GM23338 (cell line): ENCODE results near the gene FOXK2. TPM values are rescaled to one million over a fixed set of nuclear protein-coding genes. Genes with fewer than 3 reads are reported as not detected.

Experiments
- ATAC-seq: fragments of 200-7000 bp; cut with Tn5 transposase; 3 replicates; pipeline ENCODE4 v1.9.1; 2020
- DNase-seq: peaks from one replicate; pipeline ENCODE4 v3.0.0-alpha.2; 2015; ENCODE audit warnings: low spot score
- H2AFZ ChIP-seq: fragments of 200-600 bp; sonication (generic); 2 replicates; pipeline ENCODE4 v1.8.0; 2016; ENCODE audit warnings: antibody characterized with exemption, mild to moderate bottlenecking, moderate library complexity
- H3F3A ChIP-seq: fragments of 200-600 bp; sonication (generic); replicated peaks from 2 replicates; pipeline ENCODE4 v1.8.0; 2017; ENCODE audit warnings: antibody characterized with exemption, mixed run types, low read depth
- H3K27ac ChIP-seq: fragments of 200-600 bp; sonication (generic); 2 replicates; pipeline ENCODE4 v1.6.1; 2016; ENCODE audit warnings: low read depth
- H3K27me3 ChIP-seq: fragments of 200-600 bp; sonication (generic); 2 replicates; pipeline ENCODE4 v1.8.0; 2016; ENCODE audit warnings: mild to moderate bottlenecking, mixed run types, moderate library complexity; ENCODE audit not compliant: insufficient read depth
- H3K36me3 ChIP-seq: fragments of 200-600 bp; sonication (generic); 2 replicates; pipeline ENCODE4 v1.8.0; 2016; ENCODE audit warnings: mild to moderate bottlenecking; ENCODE audit not compliant: insufficient read depth
- H3K4me1 ChIP-seq: fragments of 200-600 bp; sonication (generic); 2 replicates; pipeline ENCODE4 v1.8.0; 2016; ENCODE audit warnings: mild to moderate bottlenecking, moderate library complexity; ENCODE audit not compliant: insufficient read depth
- H3K4me2 ChIP-seq: fragments of 200-600 bp; sonication (generic); 2 replicates; pipeline ENCODE4 v1.7.1; 2017; ENCODE audit warnings: mixed run types
- H3K4me3 ChIP-seq: fragments of 200-600 bp; sonication (generic); 2 replicates; pipeline ENCODE4 v1.6.1; 2016; ENCODE audit warnings: mixed run types
- H3K79me2 ChIP-seq: fragments of 200-600 bp; sonication (generic); replicated peaks from 2 replicates; pipeline ENCODE4 v1.8.0; 2017; ENCODE audit warnings: mild to moderate bottlenecking; ENCODE audit not compliant: insufficient read depth
- H3K9me2 ChIP-seq: fragments of 200-600 bp; sonication (generic); 2 replicates; pipeline ENCODE4 v1.8.0; 2017; ENCODE audit not compliant: insufficient read depth
- H4K20me1 ChIP-seq: fragments of 200-600 bp; sonication (generic); replicated peaks from 2 replicates; pipeline ENCODE4 v1.8.0; 2017; ENCODE audit warnings: mild to moderate bottlenecking; ENCODE audit not compliant: insufficient read depth
- H3K27ac Mint-ChIP-seq: 2 replicates; pipeline ENCODE4 v1.8.0; 2020; ENCODE audit warnings: inconsistent platforms, mild to moderate bottlenecking, moderate library complexity, mixed read lengths
- H3K27me3 Mint-ChIP-seq: 3 replicates; pipeline ENCODE4 v1.8.0; 2022; ENCODE audit warnings: low read depth, mild to moderate bottlenecking, moderate library complexity, mixed read lengths, inconsistent platforms; ENCODE audit not compliant: insufficient read depth, poor library complexity
- H3K36me3 Mint-ChIP-seq: 3 replicates; pipeline ENCODE4 v1.8.0; 2021; ENCODE audit warnings: low read depth, mild to moderate bottlenecking, inconsistent platforms, moderate library complexity, mixed read lengths
- H3K4me1 Mint-ChIP-seq: 3 replicates; pipeline ENCODE4 v1.8.0; 2020; ENCODE audit warnings: mild to moderate bottlenecking, inconsistent platforms, mixed read lengths
- H3K4me3 Mint-ChIP-seq: 3 replicates; pipeline ENCODE4 v1.8.0; 2021; ENCODE audit warnings: moderate library complexity, mild to moderate bottlenecking, inconsistent platforms, mixed read lengths
- H3K9me3 Mint-ChIP-seq: 3 replicates; pipeline ENCODE4 v1.8.0; 2020; ENCODE audit warnings: moderate library complexity, mild to moderate bottlenecking, inconsistent platforms, mixed read lengths
- CREB1 ChIP-seq: fragments of 250-450 bp; sonication (Bioruptor Pico); IDR thresholded peaks from 2 replicates; pipeline ENCODE4 v1.5.0; 2020; ENCODE audit warnings: low read depth, mild to moderate bottlenecking, moderate library complexity
- CTCF ChIP-seq, 2 experiments: fragments of 200-600 bp in 1 of 2; sonication (generic) in 1 of 2; conservative IDR thresholded peaks; 2 replicates each; pipeline versions ENCODE4 v1.5.1 to v1.6.1; 2016 to 2017; ENCODE audit warnings: antibody characterized with exemption in 2 of 2, low read depth in 2 of 2, mild to moderate bottlenecking in 2 of 2, moderate library complexity in 1 of 2
- ETS1 ChIP-seq: IDR thresholded peaks from 2 replicates; pipeline ENCODE4 v1.6.1; 2016; ENCODE audit warnings: antibody characterized with exemption
- EZH2 ChIP-seq: fragments of 200-600 bp; sonication (generic); IDR thresholded peaks from one replicate; pipeline ENCODE4 v1.8.0; 2017; ENCODE audit warnings: antibody characterized with exemption, mild to moderate bottlenecking, low read depth; ENCODE audit not compliant: unreplicated experiment
- EZH2phosphoT487 ChIP-seq: fragments of 200-600 bp; sonication (generic); IDR thresholded peaks from one replicate; pipeline ENCODE4 v1.8.1; 2018; ENCODE audit warnings: antibody characterized with exemption; ENCODE audit not compliant: unreplicated experiment
- JUNB ChIP-seq: IDR thresholded peaks from one replicate; pipeline ENCODE4 v1.6.1; 2016; ENCODE audit warnings: antibody characterized with exemption; ENCODE audit not compliant: unreplicated experiment
- NANOG ChIP-seq: IDR thresholded peaks from 2 replicates; pipeline ENCODE4 v1.6.1; 2016; ENCODE audit warnings: antibody characterized with exemption, borderline replicate concordance
- POLR2AphosphoS5 ChIP-seq: IDR thresholded peaks from 2 replicates; pipeline ENCODE4 v1.6.1; 2016; ENCODE audit warnings: antibody characterized with exemption, low read depth
- REST ChIP-seq: IDR thresholded peaks from one replicate; pipeline ENCODE4 v1.6.1; 2018; ENCODE audit warnings: antibody characterized with exemption; ENCODE audit not compliant: unreplicated experiment
- STAT1 ChIP-seq: IDR thresholded peaks from one replicate; pipeline ENCODE4 v1.6.1; 2016; ENCODE audit warnings: antibody characterized with exemption; ENCODE audit not compliant: unreplicated experiment
- ZNF114 ChIP-seq: fragments of 250-450 bp; sonication (Bioruptor Pico); IDR thresholded peaks from 2 replicates; pipeline ENCODE4 v1.5.0; 2020; ENCODE audit warnings: mild to moderate bottlenecking, moderate library complexity
- ZNF331 ChIP-seq: fragments of 250-450 bp; sonication (Bioruptor Pico); IDR thresholded peaks from 2 replicates; pipeline ENCODE4 v1.5.0; 2020; ENCODE audit warnings: low read depth, mild to moderate bottlenecking, moderate library complexity
- ZNF462 ChIP-seq: fragments of 250-450 bp; sonication (Bioruptor Pico); IDR thresholded peaks from 2 replicates; pipeline ENCODE4 v1.5.0; 2020; ENCODE audit warnings: mild to moderate bottlenecking, moderate library complexity
- polyA plus RNA-seq: library from polyadenylated mRNA; unstranded; fragments of >200 nt; fragmentation: Nextera tagmentation; extraction: Ambion mirVana; gene quantifications from 2 replicates; pipeline ENCODE4 v1.2.1, GENCODE V29; 2016
- total RNA-seq: library from RNA; depleted of rRNA; stranded (reverse); fragments of >200 nt; shearing (Covaris generic); gene quantifications from 2 replicates; pipeline ENCODE4 v1.2.3, GENCODE V29; 2014

The FOXK2 gene
- total and polyA plus RNA-seq, 2 experiments from 2014 or later = 12.3 to 66.0 TPM

GRCh38 chr17:82601447-82602000 lies 82.0 kb downstream of the FOXK2 start:
- TF ChIP-seq STAT1 (no peak), CTCF (conservative IDR thresholded peaks at IDR 0.05; ENCODE audit: low read depth in 2 of 2) (no peak), REST (no peak), EZH2 (no peak), POLR2AphosphoS5 (no peak), ZNF114 (CRISPR knock-in tag) (no peak), EZH2phosphoT487 (no peak), ZNF331 (CRISPR knock-in tag) (no peak), NANOG (no peak), ETS1 (no peak), CREB1 (CRISPR knock-in tag) (no peak), ZNF462 (no peak), JUNB (no peak)
- H3K4me3 Mint-ChIP-seq = no peak overlapping the region
- DNase-seq (no peak), ATAC-seq (no peak)
- H3K27me3 Mint-ChIP-seq = peaks cover 18% of the 10 kb centered on the region
- no peak overlapping the region; the same call in 1 of the 2 replicates for H3K27ac Mint-ChIP-seq
- H3K9me3 Mint-ChIP-seq = peaks cover 4% of the 10 kb centered on the region; the same call in 2 of the 3 replicates
- H3K4me1 ChIP-seq = no peaks in the 10 kb centered on the region
- H3F3A ChIP-seq = peaks cover 9% of the 10 kb centered on the region; the same call in 1 of the 2 replicates
- no peaks in the 10 kb centered on the region for H3K9me2 ChIP-seq
- H3K36me3 Mint-ChIP-seq = peaks cover 83% of the 10 kb centered on the region
- peaks cover 31% of the 10 kb centered on the region for H3K36me3 ChIP-seq
- H3K27me3 ChIP-seq = no peaks in the 10 kb centered on the region
- no peak overlapping the region for H3K27ac ChIP-seq
- H3K4me2 ChIP-seq = no peak overlapping the region
- no peak overlapping the region for H3K4me3 ChIP-seq
- H4K20me1 ChIP-seq = no peaks in the 10 kb centered on the region; the same call in 1 of the 2 replicates
- H3K4me1 Mint-ChIP-seq = peaks cover 6% of the 10 kb centered on the region; the same call in 2 of the 3 replicates
- peaks cover 11% of the 10 kb centered on the region for H3K79me2 ChIP-seq
- H2AFZ ChIP-seq = no peak overlapping the region
